Esophagus muscularis mucosa (tissue), 4 donors: Measurements from ENCODE around the gene NRXN2.

ENCODE experiments used
- EP300 ChIP-seq: sonication (generic); formaldehyde crosslinking; IDR thresholded peaks from one replicate; pipeline ENCODE4 v1.6.1; 2017; ENCODE audit warnings: antibody characterized with exemption
- POLR2A ChIP-seq: fragments of 450-650 bp; IDR thresholded peaks from one replicate; pipeline ENCODE4 v1.6.1; 2017; ENCODE audit warnings: antibody characterized with exemption, moderate library complexity, mild to moderate bottlenecking, low read depth
- POLR2AphosphoS5 ChIP-seq, 2 donors: sonication (generic); formaldehyde crosslinking; IDR thresholded peaks; one replicate each; pipeline ENCODE4 v1.6.1; 2017; ENCODE audit warnings: antibody characterized with exemption in 2 of 2
- TF ChIP-seq, protein P1 (sequence below), 3 experiments: fragments of 200-600 bp in 2 of 3; fragments of 450-650 bp in 1 of 3; sonication (generic) in 2 of 3; IDR thresholded peaks; one replicate each; pipeline ENCODE4 v1.5.1; 2017 to 2019; ENCODE audit warnings: antibody characterized with exemption in 3 of 3, mild to moderate bottlenecking in 2 of 3, moderate library complexity in 1 of 3

DNA sequence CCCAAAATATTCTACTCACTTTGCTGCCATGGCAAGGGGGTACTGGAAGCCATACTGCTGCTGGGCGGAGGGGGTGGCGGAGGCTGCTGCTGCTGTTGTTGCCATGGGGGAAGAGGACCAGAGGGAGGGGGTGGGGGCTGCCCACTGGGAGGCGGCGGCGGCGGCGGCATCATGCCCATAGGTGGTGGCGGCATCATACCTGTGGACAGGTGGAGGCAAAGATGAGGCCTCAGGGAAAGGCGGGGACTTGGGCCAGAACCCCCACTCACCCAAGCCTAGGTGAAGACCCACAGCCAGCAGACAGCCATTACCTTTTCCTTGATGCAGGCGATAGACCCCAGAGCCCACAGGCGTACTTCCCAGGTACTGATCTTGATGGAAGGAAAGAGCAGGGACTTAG, 43.9 kb upstream of the NRXN2 start:
- TF ChIP-seq, protein P1, sequence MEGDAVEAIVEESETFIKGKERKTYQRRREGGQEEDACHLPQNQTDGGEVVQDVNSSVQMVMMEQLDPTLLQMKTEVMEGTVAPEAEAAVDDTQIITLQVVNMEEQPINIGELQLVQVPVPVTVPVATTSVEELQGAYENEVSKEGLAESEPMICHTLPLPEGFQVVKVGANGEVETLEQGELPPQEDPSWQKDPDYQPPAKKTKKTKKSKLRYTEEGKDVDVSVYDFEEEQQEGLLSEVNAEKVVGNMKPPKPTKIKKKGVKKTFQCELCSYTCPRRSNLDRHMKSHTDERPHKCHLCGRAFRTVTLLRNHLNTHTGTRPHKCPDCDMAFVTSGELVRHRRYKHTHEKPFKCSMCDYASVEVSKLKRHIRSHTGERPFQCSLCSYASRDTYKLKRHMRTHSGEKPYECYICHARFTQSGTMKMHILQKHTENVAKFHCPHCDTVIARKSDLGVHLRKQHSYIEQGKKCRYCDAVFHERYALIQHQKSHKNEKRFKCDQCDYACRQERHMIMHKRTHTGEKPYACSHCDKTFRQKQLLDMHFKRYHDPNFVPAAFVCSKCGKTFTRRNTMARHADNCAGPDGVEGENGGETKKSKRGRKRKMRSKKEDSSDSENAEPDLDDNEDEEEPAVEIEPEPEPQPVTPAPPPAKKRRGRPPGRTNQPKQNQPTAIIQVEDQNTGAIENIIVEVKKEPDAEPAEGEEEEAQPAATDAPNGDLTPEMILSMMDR (IDR thresholded peaks at IDR 0.05) = no peak
- TF ChIP-seq POLR2A = no peak
- TF ChIP-seq EP300 = no peak
- TF ChIP-seq POLR2AphosphoS5 (IDR thresholded peaks at IDR 0.05) = no peak
